GM21367 (cell line): ENCODE results near the gene MMUT.
A peak's percentile ranks its signal among the peaks of the same experiment; 100 is the strongest.
"Not testable (repeated sequence)": the region's sequence is repeated elsewhere in the genome, so short reads cannot be mapped to it uniquely, and the experiment has no call there.

Source experiments
- ATAC-seq: cut with Tn5 transposase; IDR thresholded peaks from one replicate; pipeline ENCODE4 v1.9.1; 2021; ENCODE audit not compliant: unreplicated experiment

Gene MMUT

GRCh38 chr6:49462927-49463611, at the start of gene MMUT, which contains the start of gene CENPQ:
TSS of gene MMUT (minus strand) at chr6:49463253. CDS start at chr6:49459466, 3,787 bp downstream.
TSS of gene CENPQ (plus strand) at chr6:49463370. CDS start at chr6:49470177, 6,807 bp downstream.
- ATAC-seq = peak; percentile 99

- ATAC-seq = no peak
Observed at GRCh38 chr6:49509342-49509741, 46.3 kb upstream of the MMUT start.

- no peak for ATAC-seq
Observed at GRCh38 chr6:49506569-49507111, 43.6 kb upstream of the MMUT start.

GRCh38 chr6:49504666-49505065, 41.6 kb upstream of the MMUT start:
- ATAC-seq = no peak

DNA sequence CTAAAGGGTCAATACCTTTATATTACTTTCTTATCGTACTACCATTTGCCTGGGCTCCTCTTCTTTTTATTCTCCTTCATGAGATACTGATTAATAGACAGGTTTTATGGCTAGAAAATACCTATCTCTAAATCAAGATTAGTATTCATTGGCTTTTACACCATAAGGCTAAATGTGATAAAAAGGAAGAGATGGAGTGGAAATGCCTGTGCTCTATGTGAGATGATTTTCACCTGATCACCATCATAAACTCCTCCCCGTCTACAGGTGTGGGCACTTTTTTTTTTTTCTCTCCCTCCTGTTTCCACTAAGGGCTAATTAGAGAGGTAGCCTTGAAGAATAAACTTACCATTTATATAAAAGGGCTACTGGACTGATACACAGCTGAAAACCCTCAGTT, 36.6 kb upstream of the MMUT start, which contains the start of gene GLYATL3:
TSS of gene GLYATL3 (plus strand) at position 301 of the 400 bp plus-strand sequence. CDS start 12,068 bp downstream, outside the sequence.
- ATAC-seq = no peak

- no peak for ATAC-seq
Observed at GRCh38 chr6:49499126-49499525, 36.1 kb upstream of the MMUT start.

GRCh38 chr6:49497304-49497703, 34.3 kb upstream of the MMUT start:
- no peak for ATAC-seq

DNA sequence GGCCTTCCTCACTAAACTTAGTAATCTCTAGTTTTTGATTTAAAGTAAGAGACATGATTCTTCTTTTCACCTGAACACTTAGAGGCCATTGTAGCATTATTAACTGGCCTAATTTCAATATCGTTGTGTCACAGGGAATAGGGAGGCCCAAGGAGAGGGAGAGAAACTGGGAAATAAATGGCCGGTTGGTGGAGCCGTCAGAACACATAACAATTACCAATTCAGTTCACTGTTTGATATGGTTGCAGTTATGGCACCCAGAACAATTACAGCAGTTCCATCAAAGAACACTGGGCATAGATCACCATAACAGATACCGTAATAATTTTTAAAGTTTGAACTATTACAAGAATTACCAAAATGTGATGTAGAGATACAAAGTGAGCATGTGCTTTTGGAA, 27.6 kb upstream of the MMUT start:
- ATAC-seq = no peak

- not testable (repeated sequence) for ATAC-seq
Observed at GRCh38 chr6:49483380-49483779, 20.3 kb upstream of the MMUT start.

DNA sequence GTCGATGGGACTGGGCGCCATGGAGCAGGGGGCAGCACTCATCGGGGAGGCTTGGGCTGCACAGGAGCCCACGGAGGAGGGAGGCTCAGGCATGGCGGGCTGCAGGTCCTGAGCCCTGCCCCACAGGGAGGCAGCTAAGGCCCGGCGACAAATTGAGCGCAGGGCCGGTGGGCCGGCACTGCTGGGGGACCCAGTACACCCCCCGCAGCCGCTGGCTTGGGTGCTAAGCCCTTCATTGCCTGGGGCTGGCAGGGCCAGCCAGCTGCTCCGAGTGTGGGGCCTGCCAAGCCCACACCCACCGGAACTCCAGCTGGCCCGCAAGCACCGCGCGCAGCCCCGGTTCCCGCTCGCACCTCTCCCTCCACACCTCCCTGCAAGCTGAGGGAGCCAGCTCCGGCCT, 18.8 kb upstream of the MMUT start:
- not testable (repeated sequence) for ATAC-seq

DNA sequence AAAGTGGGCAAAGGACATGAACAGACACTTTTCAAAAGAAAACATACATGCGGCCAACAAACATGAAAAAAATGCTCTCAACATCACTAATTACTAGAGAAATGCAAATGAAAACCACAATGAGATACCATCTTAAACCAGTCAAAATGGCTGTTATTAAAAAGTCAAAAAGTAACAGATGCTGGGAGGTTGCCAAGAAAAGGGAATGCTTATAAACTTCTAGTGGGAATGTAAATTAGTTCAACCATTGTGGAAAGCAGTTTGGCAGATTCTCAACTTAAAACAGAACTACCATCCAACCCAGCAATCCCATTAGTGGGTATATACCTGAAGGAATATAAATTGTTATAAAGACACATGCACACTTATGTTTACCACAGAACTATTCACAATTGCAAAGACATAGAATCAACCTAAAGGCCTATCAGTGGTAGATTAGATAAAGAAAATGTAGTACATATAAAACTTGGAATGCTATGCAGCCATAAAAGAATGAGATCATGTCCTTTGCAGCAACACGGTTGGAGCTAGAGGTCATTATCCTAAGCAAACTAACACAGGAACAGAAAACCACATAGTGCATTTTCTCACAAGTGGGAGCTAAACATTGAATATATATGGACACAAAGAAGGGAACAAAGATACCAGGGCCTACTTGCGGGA, 16.4 kb upstream of the MMUT start:
- no peak for ATAC-seq

- not testable (repeated sequence) for ATAC-seq
Observed at GRCh38 chr6:49476564-49476963, 13.5 kb upstream of the MMUT start.

DNA sequence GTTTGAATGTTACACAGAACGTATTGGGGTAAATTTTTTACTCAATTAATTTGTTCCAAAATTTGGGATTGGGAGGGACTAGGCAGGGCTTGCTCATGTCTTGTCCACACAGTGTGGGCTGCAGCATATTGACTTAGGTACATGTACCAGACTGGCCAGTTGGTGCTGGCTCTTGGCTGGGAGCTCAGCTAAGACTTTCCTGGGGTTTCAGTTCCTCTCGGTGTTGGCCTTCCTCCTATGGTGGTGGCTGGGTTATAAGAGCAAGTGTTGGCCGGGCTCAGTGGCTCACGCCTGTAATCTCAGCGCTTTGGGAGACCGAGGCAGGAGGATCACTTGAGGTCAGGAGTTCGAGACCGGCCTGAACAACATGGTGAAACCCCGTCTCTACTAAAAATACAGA, 5.0 kb upstream of the MMUT start:
- ATAC-seq = no peak

DNA sequence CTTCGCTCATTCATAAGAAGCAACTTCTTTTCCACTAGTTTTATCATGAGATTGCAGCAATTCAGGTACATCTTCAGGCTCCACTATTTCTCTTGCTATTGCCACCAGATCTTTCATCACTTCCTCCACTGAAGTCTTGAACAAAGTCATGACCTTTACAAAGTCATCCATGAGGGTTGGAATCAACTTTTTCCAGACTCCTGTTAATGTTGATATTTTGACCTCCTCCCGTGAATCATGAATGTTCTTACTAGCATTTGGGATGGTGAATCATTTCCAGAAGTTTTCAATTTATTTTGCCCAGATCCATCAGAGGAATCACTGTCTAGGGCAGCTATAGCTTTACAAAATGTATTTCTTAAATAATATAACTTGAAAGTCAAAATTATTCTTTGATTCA, 1.6 kb upstream of the MMUT start:
- no peak for ATAC-seq

GRCh38 chr6:49463612-49463967, 537 bp upstream of the MMUT start:
- peak; percentile 1 for ATAC-seq

GRCh38 chr6:49462599-49462926, 490 bp downstream of the MMUT start:
- ATAC-seq = peak; percentile 9

DNA sequence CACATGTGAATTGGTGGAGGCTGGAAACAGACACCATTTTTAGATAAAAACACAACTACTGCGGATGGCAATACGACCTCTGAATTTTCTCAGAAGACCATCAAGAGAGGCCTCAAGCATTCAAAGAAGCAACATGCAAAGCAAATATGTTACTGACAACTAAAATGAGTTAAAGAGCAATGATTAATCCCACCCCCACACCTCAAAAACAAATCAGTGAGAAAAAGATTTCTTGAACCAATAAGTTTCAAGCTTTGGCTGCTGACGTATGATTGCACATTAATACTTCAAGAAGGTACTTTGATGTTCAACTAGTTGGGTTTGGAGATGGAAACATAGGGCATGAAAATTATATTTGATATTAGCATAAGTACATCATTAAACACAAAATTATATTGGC, 982 bp downstream of the MMUT start:
- no peak for ATAC-seq

- ATAC-seq = no peak
Observed at GRCh38 chr6:49457771-49458170, 5.3 kb downstream of the MMUT start.

- no peak for ATAC-seq
Observed at GRCh38 chr6:49454787-49455709, 8.0 kb downstream of the MMUT start.

DNA sequence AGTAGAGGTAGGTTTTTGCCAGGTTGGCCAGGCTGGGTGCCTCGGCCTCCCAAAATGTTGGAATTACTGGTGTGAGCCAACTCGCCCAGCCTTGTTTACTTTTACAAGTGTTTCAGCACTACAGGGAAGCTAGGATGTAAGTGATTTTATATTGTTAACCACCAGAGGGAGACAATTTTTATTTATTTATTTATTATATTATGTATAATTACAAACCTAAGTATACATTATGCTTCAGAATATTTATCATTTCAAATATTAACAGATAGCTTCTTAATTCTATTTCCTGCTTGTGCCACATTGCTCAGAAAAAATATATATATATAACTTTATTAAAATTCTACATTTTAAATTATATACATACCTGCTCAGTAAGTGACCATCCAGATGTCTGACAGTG, 9.8 kb downstream of the MMUT start:
- no peak for ATAC-seq

DNA sequence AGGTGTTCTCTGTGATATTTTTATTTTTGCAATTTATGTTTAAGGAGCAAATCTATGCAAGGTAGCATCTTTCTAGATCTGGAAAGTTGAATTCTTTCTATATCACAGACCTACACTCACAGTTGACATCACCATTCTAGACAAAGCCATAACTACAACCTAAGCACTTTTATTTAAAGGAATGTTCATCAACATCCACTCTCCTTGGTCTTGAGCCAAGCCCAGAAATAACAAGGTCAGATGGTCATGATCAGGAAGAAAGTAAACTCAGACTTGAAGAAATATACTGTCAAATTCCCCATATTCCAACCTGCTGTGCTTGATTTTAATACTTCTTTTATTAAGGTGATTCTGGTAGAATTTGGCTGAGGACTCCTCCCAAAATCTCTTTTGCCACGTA, 32.2 kb downstream of the MMUT start:
- ATAC-seq = no peak
